Stimulated activated CD8-positive, alpha-beta memory T cell treated with anti-CD3 and anti-CD28 coated beads, Interleukin-15, amount 100 ng/mL, for 1 hour (primary cell): ENCODE results near the gene NHSL2.
"Not testable (repeated sequence)": the region's sequence is repeated elsewhere in the genome, so short reads cannot be mapped to it uniquely, and the experiment has no call there.

Source experiments
- DNase-seq: peaks from one replicate; pipeline ENCODE4 v3.0.0-alpha.2; 2020; ENCODE audit warnings: low read depth

NHSL2 gene

DNA sequence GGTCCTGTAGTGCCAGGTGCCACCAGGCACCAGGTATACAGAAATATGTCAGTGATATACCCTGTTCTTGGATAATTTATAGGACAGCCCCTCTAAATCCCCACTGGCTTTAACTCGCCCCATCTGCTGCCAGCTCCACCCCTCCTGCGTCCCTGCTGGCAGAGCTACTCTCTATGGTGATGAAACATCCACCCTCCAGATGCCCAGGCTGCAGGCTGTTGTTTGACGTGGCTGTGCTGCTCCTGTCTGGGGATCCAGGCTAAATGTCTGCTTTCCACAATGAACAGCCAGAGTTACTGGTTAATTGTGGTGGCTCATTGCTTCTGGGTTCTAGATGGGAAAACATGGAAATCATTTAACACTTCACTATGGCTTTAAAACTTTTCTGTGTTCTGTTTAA lies 12.9 kb downstream of the NHSL2 start:
- DNase-seq = no peak

GRCh38 chrX:71927040-71927439 lies 16.4 kb downstream of the NHSL2 start:
- DNase-seq = no peak

GRCh38 chrX:71928856-71929255 lies 18.2 kb downstream of the NHSL2 start:
- no peak for DNase-seq

GRCh38 chrX:71930298-71930697 lies 19.7 kb downstream of the NHSL2 start:
- DNase-seq = no peak

DNA sequence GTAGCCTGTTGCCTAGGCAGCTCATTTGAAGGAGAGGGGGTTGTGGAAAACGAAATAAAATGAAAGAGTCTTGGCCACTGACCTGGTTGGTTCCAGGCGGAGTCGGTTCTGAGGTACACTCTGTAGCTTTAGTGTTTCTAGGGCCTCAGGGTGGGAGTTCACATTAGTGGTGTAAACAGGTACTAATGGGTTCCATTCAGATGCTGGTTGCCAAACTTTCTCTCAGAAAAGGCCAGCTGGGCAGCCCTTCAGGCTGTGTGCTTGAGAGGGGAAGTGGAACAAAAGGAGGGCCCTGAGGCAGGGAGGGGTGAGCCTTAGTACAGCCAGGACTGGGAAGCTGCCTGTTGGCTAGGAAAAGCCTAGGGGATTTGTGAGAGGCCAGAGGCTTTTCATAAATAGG lies 24.8 kb downstream of the NHSL2 start:
- DNase-seq = no peak

DNA sequence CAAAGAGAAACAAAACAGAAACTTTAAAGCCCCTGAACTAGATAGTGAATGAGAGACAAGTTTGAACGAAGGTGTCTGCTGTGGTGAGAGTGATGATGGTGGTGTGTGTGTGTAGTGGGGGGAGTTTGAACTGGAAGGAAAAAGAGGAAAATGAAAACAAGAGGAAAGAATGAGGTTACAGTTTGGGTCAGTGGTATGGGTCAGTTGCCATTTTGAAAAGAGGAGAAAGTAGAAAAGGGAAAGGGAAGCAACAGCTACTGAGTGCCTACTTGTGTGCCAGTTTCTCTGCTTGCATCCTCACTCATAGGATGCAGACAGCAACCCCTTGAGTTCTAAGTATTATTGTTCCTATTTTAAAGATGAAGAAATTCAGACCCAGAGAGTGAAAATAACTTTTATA lies 26.0 kb downstream of the NHSL2 start:
- DNase-seq = no peak

GRCh38 chrX:71938371-71938770 lies 27.7 kb downstream of the NHSL2 start:
- DNase-seq = no peak

DNA sequence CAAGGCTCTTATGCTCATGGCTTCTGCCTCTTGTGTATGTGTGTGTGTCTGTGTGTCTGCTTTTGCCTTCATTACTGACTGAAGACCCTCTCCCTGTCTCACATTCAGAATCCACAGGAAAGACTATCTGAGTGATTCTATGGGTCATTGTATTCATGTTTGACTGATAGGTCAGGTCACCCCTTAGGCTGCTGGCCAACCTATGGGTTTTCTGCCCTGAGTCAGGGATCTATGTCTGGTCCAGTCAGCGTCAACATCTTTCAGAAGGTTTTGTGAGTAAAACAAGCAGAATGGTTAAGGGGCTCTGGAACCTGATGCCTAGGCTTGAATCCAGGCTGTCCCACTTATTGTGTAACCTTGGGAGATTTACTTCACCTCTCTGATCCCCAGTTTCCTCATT lies 30.5 kb downstream of the NHSL2 start:
- DNase-seq = no peak

- DNase-seq = no peak
These were observed 31.1 kb downstream of the NHSL2 start for GRCh38 chrX:71941776-71942175.

- DNase-seq = no peak
These were observed 33.7 kb downstream of the NHSL2 start for GRCh38 chrX:71944369-71944768.

- DNase-seq = no peak
These were observed 34.7 kb downstream of the NHSL2 start for GRCh38 chrX:71945237-71945805.

GRCh38 chrX:71949363-71949762 lies 38.7 kb downstream of the NHSL2 start:
- no peak for DNase-seq

- DNase-seq = no peak
These were observed 39.3 kb downstream of the NHSL2 start for GRCh38 chrX:71949844-71950445.

GRCh38 chrX:71953391-71953790 lies 42.7 kb downstream of the NHSL2 start:
- no peak for DNase-seq

GRCh38 chrX:71953946-71954345 lies 43.3 kb downstream of the NHSL2 start:
- DNase-seq = no peak

DNA sequence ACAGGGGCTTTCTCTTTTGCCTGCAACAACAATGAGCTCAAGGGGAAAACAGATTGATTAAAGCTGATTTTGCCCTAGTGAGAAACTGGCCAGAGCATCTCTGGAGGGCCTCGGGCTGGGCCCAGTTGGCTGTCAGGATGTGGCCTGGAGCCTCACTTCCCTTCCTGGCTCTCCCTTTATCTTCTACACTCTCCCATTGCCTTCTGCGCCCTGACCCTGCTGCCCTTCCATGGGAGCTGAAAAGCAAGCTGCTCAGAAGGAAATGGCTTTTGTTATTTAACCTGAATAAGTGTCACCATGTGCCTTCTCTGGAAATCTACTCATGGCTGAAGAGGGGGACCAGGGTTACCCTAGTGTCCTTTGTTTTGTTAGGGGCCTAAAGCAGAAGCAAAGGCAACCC lies 43.8 kb downstream of the NHSL2 start:
- no peak for DNase-seq

DNA sequence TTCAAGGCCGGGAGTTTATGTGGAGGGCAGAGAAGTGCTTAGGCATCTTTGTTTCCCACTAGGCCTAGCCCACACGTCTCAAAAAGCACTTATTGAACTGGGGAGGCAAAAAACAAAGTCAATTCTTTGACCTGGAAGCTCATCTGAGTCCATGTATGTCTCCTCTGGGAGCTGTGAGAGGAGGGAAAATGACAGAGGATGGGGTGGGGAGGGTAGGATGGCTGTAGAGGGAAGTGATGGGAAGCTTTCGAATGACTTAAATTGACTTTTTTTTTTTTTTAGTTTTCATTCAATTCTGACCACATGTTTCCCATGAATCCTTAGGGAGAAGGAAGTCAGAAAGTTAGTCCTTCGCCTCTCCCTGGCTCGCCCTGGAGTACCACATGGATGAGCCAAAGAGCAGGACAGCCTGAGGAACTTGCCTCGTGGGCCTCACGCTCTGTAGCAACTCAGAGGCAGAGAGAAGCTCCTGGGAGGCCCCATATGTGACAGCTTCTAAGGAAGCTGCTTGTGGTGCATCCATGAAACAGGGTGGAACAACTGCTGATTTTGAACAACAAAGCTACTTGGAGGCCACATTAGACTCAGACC lies 45.0 kb downstream of the NHSL2 start:
- no peak for DNase-seq

- DNase-seq = no peak
These were observed 47.6 kb downstream of the NHSL2 start for GRCh38 chrX:71958281-71958675.

GRCh38 chrX:71964184-71964583 lies 53.5 kb downstream of the NHSL2 start:
- DNase-seq = not testable (repeated sequence)

GRCh38 chrX:71974916-71975315 lies 64.3 kb downstream of the NHSL2 start:
- no peak for DNase-seq

- DNase-seq = no peak
These were observed 66.1 kb downstream of the NHSL2 start for GRCh38 chrX:71976753-71977152.

DNA sequence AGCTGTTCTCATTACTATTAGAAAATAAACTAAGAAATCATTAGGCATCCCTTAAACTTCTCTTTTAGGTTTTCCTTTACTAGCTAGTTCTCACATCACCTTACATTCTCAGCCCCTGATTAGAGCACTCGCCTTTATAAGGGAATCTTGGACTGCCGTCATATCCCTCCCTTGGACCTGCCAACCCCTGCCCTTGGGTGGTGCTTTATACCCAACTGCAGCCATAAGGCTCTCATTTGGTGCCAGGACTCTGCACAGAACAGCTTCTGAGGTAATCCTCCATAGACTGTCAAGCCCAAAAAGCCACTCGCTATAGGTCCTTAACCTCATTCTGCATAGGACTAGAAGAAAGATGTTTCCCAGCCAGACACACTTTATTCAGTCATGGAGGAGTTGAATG lies 67.5 kb downstream of the NHSL2 start:
- DNase-seq = no peak

- no peak for DNase-seq
These were observed 79.3 kb downstream of the NHSL2 start for GRCh38 chrX:71989768-71990426.
